SK-N-SH (cell line): ENCODE data around the gene ATE1.

Experiments
- CHD2 ChIP-seq: fragments of 150-350 bp; IDR thresholded peaks from 2 replicates; pipeline ENCODE4 v1.6.1; 2018; ENCODE audit warnings: low read length; ENCODE audit not compliant: partially characterized antibody
- CTCF ChIP-seq: fragments of 200-600 bp; sonication (generic); IDR thresholded peaks from 2 replicates; pipeline ENCODE4 v1.6.1; 2017; ENCODE audit warnings: antibody characterized with exemption, mild to moderate bottlenecking, moderate library complexity
- EP300 ChIP-seq, 2 experiments: IDR thresholded peaks; 2 replicates each; pipeline versions ENCODE4 v1.4.0 to v1.6.1; 2012; ENCODE audit warnings: borderline replicate concordance in 1 of 2, low read depth in 1 of 2, low read length in 1 of 2
- EZH2phosphoT487 ChIP-seq: fragments of 200-600 bp; sonication (generic); IDR thresholded peaks from 2 replicates; pipeline ENCODE4 v1.6.1; 2017; ENCODE audit warnings: low read depth, mixed run types, mild to moderate bottlenecking, antibody characterized with exemption, moderate library complexity, borderline replicate concordance
- FOXJ3 ChIP-seq: sonication (generic); formaldehyde crosslinking; IDR thresholded peaks from 2 replicates; pipeline ENCODE4 v1.5.1; 2020; ENCODE audit warnings: mild to moderate bottlenecking, missing genetic modification reagents
- MAX ChIP-seq: IDR thresholded peaks from 2 replicates; pipeline ENCODE4 v1.4.0; 2012; ENCODE audit warnings: low read depth
- NRF1 ChIP-seq: IDR thresholded peaks from 2 replicates; pipeline ENCODE4 v1.6.1; 2012; ENCODE audit warnings: low read depth, mild to moderate bottlenecking, low read length
- RAD21 ChIP-seq: IDR thresholded peaks from 2 replicates; pipeline ENCODE4 v1.6.1; 2012; ENCODE audit warnings: mild to moderate bottlenecking, low read length
- REST ChIP-seq: IDR thresholded peaks from 2 replicates; pipeline ENCODE4 v1.6.1; 2012; ENCODE audit warnings: mild to moderate bottlenecking, low read depth, low read length, moderate library complexity
- SMC3 ChIP-seq: IDR thresholded peaks from 2 replicates; pipeline ENCODE4 v1.6.1; 2012; ENCODE audit warnings: low read depth, low read length, improper control_type of control experiment
- TAF1 ChIP-seq: IDR thresholded peaks from 2 replicates; pipeline ENCODE4 v1.6.1; 2012; ENCODE audit warnings: low read depth, mild to moderate bottlenecking, low read length, moderate library complexity, borderline replicate concordance
- TCF12 ChIP-seq: IDR thresholded peaks from 2 replicates; pipeline ENCODE4 v1.4.0; 2012

- no peak for TF ChIP-seq CTCF
- no peak for TF ChIP-seq REST
- TF ChIP-seq TAF1, result no peak
- no peak for TF ChIP-seq CHD2
- TF ChIP-seq MAX, result no peak
- TF ChIP-seq EZH2phosphoT487, result no peak
- TF ChIP-seq NRF1, result no peak
- TF ChIP-seq SMC3, result no peak
- no peak for TF ChIP-seq EP300 (IDR thresholded peaks at IDR 0.05; ENCODE audit: borderline replicate concordance in 1 of 2, low read depth in 1 of 2, low read length in 1 of 2)
- TF ChIP-seq FOXJ3 (CRISPR knock-in tag), result no peak
- TF ChIP-seq TCF12, result no peak
- no peak for TF ChIP-seq RAD21
Measured at GRCh38 chr10:121879476-121879875, 48.4 kb downstream of the ATE1 start.
